NOMO-1 treated with dmso at 0.1 percent for 144 hours (cell line): ENCODE data around the gene PTPRT.

ENCODE experiments used
- DNase-seq: peaks from one replicate; lab custom pipeline; 2025; ENCODE audit not compliant: unreplicated experiment; lab: John Stamatoyannopoulos, UW

PTPRT gene

DNA sequence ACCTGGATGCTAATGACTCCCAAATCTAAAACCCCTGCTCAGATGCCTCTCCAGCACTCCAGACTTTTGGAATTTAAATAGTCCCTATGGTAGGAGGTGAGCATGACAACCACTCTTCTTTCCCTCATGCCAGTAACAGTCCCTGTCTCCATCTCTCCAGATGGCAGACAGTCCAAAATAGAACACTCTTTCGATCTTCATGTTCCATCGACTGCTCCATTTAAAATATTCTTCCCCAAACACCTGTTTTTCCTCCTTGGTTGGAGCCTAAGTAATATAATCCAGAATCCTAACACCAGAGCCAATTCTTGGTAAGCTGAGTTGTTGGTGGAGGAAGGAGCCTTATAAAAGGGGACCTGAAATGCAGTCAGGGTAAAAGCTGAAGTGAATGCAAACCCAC, 848.1 kb downstream of the PTPRT start:
- no peak for DNase-seq

DNA sequence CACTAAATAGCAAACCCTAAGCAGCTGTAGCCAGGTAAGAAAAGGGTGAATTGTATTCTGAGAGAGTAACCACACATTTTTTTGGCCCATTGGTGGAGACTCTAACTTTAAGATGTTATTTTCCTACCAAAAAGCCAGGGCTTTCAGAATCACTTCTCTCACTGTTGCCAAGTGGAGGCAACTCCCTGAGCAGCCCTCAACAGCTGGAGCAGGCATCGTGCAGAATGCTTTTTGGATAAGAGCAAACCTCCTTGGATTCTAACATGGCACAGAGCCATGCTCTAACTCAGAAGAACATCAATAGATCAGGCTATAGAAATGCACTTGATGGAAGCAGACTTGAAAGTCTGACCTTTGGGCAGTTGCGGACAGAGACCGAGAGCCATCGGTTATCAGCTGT, 849.3 kb downstream of the PTPRT start:
- no peak for DNase-seq

DNA sequence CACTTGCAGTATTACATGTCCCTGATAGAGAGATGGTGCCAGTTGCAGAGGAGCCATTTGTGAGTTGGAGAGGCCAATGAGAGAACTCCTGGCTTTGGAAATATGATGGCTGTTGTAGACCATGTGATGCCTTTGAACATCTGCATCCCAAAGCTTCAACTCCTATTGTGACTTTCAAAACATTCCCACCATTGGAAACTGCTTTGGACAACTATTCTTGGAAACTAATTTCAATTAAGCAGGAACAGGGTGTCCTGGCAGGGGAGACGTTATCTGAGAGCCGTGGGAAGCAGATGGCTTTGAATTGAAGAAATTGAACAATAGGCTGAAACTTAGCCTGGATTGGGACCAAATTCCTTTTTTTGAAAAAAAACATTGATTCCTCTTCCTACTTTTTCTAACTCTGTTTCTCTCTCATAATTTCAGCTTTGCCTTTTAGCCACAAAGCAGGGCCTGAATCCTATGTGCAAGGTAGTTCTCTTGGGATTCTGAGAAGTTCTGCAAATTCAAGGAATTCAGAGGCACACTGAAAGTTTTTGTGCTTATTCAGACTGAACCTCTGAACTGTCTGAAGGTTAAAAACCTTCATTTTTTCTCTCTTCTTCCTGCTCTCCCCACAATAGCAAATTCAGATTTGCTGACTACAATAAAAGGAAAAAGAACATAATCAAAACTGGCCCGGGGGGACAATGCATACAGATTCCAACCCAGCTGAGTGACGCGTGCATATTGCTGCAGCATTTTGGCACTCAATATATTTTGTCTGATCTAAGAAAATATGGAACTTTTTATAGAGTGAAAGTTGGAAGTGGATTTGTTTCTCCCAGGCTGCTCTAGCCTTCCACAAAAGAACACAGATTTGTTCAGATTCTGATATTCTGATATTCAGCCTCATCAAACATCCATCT, 851.2 kb downstream of the PTPRT start:
- DNase-seq: no peak

DNA sequence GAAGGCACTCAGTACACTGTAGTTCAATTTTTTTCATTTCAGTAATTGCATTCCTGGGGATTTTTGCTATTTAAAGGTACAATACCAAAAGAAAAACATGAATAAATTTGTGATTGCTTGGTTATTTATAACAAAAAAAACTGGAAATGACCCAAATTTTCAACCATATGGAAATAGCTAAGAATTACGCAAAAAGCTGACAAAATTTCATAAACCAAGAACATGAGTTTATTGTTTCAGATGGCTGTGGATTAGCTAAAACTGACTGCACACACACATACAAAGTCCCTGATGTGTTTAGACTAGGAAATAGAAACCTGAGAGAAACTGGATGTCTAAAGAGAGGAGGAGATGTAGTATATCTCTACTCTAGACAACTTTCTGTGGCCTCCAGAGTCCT, 853.1 kb downstream of the PTPRT start:
- DNase-seq: no peak

DNA sequence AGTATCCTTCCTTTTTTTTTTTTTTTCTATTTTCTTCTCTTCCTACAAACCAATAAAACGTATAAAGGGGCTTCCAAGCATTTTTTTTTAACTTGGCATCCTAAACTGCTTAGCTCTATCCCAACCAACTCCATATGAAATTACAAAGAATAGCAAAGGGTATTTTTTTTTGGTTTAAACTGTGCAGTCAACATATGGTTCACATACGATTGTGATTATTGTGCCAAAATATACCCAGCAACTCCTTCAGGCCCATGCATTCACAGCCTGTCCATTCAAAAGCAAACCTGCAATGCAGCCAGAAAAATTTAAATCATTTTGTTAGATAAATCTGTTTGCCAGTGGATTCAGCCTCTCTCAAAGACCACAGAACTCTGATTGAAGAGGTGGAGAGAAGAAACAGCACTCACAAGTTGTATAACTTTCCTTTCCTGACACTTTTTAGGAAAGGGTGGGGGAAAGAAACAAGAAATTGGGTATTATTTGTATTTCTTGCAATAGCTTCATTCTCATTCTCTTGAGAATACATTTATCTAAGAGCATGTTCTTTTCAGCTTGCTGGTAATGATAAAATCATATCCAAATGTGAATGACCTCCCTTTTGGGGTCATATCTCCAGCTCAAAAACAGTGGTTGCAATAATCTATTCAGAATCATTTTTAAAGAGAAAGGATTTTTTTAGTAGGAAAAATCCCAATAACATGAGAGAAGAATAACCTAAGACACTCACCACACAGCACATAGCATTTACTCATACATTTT, 870.3 kb downstream of the PTPRT start:
- DNase-seq: no peak

DNA sequence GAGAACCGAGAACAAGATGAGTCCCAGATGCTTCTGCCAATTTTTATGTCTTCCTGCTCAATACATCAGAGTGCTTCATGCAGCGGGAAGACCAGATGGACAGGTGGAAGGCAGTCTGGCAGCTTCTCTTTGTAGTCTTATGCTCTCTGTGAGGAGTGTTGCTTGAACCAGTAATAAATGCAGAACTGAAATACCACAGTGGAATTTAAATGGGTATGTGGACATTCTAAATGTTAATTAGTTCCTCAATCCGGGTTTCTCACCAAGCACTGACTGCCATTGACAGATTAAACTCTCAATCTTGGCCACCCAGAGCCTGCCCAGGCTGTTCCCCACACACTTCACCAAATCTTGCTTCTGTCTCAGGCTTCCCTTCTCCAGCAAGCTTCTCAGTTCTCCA, 876.0 kb downstream of the PTPRT start:
- DNase-seq: no peak

DNA sequence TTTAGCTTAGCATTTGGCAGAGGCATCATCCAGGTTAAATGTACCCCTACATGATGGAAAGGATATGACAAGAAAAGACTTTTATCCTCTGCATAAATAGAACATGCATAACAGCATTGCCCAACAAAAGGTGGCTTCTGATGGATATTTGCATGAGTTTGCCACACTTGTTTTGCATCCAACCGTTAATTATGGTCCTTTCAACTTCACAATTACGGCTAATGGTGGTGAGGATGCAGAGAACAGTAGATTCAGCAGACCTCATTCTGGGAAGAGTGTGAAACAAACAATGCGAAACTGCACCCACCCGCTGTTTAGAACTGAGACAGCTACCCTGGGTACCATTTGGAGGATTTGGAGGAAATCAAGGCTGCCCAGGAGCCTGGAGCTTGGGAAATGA, 880.7 kb downstream of the PTPRT start:
- no peak for DNase-seq

DNA sequence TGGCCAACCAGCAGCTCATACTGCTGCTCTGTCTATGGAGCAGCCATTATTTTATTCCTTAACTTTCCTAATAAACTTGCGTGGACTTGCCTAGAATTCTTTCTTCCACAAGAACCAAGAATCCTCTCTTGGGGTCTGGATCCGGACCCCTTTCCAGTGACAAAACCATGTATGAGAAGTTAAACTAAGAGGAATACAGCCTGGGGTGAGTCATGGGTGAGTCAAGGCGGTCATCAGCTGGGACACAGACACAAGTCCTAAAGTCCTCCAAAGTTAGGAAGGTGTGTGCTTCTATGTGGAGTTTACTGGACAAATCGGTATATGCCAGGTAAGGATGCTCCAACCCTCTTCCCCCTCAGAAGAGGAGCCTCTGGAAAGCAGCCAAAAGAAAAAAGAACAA, 881.5 kb downstream of the PTPRT start:
- DNase-seq: no peak

DNA sequence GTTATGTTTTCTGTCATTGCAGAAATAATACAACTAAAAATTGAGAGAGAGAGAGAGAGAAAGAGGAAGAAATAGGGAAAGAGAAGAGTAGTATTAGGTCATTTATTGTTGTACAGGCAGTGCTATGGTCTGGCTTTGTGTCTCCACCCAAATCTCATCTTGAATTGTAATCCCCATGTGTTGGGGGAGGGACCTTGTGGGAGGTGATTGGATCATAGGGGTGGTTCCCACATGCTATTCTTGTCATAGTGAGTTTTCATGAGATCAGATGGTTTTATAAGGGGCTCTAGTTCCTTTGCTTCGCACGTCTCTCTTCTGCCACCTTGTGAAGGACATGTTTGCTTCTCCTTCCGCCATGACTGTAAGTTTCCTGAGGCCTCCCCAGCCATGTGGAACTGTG, 894.1 kb downstream of the PTPRT start:
- no peak for DNase-seq

DNA sequence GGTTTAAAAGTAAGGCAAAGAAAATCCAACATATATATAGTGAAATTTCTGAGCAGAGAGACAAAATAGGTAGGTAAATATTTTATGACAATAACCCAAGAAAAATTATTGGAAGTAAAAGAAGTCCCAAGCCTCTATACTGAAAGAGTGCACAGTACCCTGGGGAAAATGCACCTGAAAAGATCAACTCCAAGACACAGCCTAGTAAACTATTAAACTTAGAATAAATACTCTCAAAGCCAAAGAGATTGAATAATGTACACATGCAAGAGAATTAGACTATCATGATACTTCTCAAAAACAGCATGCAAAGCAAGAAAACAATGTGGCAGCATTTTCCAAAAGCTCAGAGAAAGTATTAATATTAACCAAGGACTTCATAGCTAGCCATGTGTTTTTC, 894.7 kb downstream of the PTPRT start:
- DNase-seq: no peak

DNA sequence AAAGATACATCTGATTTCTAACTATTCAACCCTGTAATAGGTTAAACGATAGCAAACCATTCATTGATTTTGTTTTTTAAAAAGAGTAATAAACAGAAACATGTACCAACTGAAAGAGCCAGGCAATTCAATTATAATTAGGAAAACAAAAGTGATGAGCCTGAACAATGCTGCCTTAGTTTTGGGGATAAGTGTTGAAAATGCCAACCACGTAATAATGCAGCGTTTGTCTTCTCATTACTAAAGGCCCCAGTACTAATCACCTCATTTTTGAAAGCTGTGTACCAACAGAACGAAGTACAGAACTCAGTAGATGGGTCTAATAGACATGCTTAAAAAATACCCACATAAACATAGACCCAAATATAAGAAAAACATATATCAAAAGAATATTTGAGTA, 907.9 kb downstream of the PTPRT start:
- no peak for DNase-seq

DNA sequence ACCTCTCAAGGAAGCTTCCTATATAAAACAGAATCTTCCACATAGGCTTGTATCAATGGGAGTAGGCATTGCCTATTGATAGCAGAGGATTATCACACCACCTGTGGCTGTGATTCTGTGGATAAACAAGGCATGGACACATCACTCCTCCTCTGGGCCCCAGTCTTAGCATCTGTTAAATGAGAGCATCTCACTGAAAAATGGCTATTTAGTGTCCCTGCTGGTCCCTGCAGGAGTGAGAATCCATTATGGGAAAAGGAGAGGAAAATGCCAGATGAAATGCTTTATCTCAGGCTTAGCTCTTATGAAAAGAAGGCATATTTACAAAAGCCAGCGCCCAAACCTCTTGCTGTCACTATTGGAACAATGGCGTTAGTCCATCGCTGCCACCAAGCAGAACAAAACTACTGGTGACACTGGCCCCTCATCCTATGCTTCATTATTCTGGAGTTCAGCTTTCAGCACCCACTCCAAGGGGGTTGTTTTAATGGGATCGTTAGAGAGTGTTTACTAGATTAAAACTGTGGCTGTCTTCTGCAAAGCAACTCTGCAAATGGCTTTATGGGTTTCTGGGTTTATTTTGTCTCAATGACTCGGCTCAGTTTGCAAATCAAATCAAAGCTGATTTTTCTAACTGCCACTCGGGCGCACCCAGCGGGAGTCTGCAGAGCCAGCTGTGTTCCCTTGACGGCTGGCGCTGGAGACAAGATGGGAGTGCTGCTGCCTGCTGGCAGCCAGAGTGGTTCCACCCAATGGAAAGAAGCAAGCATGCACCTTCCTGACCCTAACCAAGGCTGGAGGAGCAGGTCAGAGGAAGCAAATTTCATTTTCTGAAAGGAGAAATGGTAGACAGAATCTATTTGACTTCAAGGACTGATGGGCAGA, 912.7 kb downstream of the PTPRT start:
- no peak for DNase-seq

DNA sequence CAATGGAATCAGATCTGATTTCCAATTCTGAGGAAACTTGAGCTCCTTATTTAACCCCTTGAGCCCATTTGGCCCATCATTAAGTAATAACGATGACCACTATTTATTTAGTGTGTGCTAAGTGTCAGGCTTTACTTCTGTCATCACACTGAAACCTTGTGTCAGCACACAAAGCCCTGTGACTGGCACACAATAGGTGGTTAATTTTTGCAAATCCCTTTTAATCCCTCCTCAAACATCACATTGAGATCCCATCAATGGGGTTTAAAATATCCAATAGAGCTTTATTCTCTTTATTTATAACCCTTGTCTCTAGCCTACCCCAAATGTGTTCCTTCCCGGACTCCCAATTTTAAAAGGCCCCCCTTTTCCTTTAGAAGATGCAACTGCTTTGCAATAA, 914.7 kb downstream of the PTPRT start:
- DNase-seq: no peak

DNA sequence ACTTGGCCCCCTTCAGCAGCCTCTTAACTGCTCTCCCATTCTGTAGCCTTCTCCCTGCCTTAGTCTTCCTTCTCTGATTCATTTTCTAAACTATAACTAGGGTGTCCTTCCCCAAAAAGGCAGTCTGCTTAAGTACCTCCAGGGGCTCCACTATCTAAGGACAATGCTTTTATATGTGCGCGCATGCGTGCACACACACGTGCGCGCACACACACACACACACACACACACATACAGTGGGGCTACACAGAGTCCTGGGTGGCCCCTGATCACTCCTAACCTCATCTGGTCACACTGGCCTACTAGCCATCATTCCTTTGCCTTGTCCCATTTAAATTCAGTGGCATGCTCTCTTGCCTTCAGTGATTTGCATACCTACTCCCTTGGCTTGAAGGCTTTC, 917.2 kb downstream of the PTPRT start:
- DNase-seq: no peak

DNA sequence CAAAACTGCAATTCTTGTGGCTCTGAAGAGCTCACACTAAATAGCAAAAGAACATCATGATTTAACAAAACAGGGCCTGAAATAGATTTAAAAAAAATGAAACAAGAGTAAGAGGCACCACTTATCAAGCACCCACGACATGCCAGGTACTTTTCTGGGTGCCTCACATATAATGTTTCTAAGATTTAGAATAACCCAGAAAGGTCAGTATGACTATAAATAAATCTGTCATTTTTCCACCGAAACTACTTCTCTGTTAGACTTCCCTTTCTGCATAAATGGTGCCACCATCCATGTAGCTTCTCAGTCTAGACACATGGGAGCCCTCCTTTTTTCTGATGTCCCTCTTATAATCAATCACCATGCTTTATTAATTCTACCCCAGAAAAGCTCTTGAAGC, 919.2 kb downstream of the PTPRT start:
- DNase-seq: no peak

DNA sequence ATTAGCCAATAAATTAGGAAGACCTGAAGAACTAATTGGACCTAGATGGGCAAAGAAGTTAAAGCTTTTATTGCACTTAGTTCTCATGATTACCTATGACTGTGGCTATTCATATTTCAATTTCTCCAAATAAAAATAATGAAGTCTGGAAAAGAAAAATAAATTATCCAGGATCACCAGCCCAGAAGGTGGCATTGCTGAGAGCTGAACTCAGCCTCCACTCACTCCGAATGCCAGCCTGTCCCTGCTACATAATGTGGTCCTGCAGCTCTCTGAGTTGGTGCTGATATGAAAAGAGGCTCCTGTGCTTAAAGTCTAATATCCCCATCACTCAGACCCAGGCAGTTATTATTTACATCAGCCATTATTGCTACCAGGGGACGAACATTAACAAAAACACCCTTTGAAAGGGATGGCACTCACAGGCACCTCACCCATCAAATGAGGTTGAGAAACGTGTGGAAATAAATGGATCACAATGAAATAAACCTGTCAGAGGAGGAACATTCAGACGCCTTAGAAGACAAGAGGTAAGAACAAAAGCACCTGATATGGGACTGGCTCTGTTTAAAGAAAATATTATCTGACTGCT, 921.8 kb downstream of the PTPRT start:
- no peak for DNase-seq

DNA sequence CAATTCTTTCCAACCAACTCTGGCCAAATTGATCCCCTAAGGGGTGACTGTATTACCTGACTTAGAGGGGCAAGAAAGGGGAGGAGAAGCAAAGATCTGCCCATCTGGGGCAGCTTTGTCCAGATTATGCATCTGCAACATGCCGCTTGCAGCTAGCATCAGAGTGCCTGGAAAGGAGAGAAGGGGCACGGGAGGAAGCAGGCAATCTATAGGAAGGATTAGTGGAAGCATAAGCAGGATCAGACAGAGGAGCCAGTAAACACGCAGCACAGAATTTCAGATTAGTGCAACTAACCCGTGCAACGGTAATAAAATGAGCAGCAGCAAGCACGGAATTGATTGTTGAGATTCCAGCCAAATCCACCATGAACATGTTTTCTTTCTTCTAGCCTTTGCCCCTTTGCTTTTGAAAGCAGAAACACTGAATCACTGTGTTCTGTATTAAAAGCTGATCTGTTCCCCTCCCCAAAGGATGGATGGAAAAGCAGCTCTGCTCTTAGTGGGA, 927.9 kb downstream of the PTPRT start:
- DNase-seq: no peak

DNA sequence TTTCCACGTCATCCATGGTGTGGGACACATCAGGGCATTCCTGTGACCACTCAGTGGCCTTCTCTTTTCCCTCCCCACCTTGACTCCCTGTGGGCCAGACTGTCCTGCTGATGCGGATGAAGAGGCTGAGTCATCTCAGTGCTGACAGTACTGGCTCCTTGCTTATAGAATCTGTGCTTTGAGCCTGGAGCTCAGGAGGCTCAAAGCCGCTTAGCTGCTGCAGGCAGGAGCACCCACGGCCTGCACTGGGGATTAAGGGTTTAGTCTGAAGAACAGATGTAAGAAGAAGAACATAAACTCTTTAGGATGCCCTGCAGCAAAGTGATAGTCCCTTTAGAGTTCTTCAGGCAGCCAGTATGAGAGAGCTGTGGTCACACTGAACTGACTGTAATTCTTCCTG, 929.5 kb downstream of the PTPRT start:
- DNase-seq: no peak

DNA sequence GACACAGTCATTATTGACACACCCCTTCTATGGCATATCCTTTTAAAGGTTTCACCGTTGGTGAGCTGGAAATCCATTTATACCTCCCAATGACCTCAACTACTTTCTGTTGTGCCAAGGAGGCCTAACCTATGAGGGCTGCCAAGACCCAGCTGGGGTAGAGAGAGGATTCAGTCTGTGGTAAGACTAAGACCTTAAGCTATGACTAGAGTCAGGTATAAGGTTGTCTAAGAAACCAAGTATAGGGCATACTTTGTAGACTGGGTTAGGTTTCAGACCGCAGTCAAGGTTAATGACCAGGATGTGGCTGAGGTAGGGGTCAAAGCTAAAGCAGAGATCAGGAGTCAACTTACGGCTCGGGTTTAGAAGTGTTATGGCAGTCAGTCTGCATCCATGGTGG, 930.3 kb downstream of the PTPRT start:
- DNase-seq: no peak

DNA sequence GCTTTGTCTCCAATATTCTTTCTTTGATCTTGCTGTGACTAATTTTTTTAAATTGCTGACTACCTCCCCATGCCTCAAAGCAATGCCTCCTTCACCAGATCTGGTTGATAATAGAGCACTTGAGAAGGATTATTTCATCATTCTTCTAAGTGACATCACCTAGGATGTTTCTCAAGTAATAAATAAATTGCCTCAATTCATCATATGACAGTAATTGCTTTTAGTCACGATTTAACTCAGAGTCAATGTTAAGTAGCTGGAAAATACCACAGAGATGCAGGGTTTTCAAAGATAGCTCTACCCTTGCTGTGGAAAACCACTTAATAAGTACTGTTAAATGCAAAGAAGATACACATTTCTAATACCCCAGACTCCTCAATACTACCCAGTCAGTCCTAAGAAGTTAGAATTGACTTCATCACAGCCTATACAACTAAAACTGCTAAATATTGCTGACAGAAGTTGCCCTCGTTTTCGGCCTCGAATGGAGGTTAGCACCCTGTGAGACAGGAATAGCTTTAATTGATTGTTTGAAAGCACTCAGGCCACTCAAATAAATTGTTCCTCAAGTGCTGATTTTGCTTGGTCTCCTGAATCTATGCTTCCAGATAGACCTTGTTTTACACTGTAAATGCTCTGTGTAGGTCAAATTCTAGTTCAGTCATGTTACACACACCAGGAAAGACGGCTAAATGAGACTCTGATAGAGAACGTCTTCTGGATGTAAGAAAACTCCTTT, 931.0 kb downstream of the PTPRT start:
- DNase-seq: no peak
